GM12892 (cell line): ENCODE measurements around the gene PRRT1B.

Experiments used
- POLR2A ChIP-seq: IDR thresholded peaks from 2 replicates; pipeline ENCODE4 v1.6.1; 2011; ENCODE audit warnings: low read depth, low read length, control low read depth
- TAF1 ChIP-seq: IDR thresholded peaks from 2 replicates; pipeline ENCODE4 v1.6.1; 2011; ENCODE audit warnings: low read depth, mild to moderate bottlenecking, control low read depth, low read length, borderline replicate concordance

DNA sequence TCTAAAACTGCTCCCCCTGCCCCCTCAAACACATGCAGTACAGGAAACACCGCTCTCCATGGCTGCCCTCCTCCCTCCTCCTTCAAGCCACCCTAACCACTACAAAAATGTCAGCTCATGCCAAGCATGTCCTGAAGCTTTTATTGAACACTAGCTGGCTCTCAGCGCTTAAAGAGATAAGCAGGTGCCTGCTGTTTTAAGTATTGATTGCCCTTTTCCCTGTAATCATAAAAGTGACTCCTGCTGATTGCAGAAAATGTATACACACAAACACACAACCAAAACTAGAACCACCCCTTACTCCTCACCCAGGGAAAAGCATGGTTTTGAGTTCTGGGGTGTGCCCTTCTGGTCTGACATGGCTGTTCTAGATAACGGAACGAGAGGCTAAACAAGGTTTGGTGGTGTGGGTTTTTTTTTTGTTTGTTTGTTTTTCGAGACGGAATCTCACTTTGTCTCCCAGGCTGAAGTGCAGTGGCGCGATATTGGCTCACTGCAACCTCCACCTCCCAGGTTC is 10.5 kb upstream of the PRRT1B start:
- no peak for TF ChIP-seq POLR2A
- no peak for TF ChIP-seq TAF1
